LNCAP (cell line): ENCODE measurements around the gene GLT8D1.

Experiments
- CTCF ChIP-seq: fragments of 450-650 bp; IDR thresholded peaks from 2 replicates; pipeline ENCODE4 v1.5.1; 2017; ENCODE audit warnings: mild to moderate bottlenecking

The GLT8D1 gene

DNA sequence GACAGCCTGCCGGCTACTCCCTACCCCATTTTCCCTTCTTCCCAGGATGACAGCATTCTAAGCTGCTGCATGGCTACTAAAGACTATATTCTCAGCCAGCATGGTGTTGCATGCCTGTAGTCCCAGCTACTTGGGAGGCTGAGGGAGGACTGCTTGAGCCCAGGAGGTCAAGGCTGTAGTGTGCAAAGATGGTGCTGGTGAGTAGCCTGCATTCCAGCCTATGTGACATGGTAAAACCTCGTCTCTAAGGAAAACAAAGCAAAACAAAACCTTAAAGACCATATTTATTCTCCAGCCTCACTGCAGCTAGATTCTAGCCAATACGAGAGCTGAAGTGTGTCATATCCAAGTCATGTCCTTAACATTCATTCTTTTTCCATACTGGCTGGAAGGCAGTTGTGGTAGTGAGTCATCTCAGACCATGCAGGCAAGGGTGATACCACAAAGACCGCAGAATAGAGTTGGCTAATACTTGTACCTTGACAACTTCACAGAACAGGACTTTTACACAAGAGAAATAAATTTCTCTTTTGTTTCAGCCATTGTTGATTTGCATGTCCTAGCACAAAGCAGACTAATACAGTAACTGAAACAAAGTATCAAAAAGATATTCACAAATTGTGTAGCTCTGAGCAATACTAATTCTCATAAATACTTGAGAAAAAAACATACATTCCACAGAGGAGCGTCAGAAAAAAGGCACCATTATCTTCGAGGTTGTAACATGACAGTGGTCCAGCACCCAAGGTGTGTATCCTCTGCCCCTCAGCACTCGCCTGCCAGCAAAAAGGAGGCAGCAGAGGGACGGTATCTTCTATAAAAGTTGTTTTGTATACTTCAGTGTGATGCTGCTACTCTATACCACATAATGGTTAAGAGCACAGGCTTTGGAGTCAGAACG, 34.7 kb downstream of the GLT8D1 start:
- TF ChIP-seq CTCF: no peak

GRCh38 chr3:52663098-52663497, 42.5 kb downstream of the GLT8D1 start:
- no peak for TF ChIP-seq CTCF

GRCh38 chr3:52660046-52660445, 45.5 kb downstream of the GLT8D1 start:
- TF ChIP-seq CTCF: no peak

- TF ChIP-seq CTCF: no peak
These were observed 49.7 kb downstream of the GLT8D1 start for GRCh38 chr3:52655895-52656294.

DNA sequence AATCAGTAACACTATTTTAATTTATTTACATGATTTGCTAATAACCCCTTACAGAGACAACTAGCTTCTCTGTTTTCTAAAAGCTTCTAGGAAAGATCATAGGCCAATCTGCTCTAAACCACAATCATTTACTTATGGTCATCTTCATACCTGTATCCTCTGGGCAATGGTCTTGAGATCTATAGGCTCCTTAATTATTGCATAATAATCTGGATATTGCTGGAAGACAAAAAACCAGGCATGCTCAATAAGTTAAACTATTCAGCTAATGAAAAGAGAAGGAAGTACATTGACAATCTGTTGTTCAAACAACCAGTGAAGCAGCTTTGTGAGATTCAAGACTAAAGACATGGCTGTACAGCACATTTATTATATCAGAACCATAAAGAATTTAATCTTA, 54.0 kb downstream of the GLT8D1 start:
- TF ChIP-seq CTCF: no peak

DNA sequence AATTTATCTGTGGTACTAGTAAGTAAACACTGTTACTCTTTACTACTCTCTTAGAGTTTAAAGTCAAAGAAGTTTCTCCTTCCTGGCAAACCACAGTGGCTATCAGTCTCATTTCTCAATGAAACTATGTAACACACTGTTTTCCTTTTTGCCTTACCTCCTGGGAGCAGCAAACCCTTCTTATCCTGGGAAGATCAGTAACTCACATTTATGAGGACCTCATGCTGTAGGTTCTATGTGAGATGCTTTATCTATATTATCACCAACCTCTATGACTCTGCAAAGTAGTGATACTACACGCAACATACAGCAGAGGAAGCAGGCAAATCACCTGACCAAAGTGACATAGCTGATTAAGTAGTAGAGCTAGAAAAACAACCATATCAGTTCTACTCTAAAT, 55.2 kb downstream of the GLT8D1 start:
- no peak for TF ChIP-seq CTCF

- no peak for TF ChIP-seq CTCF
These were observed 56.0 kb downstream of the GLT8D1 start for GRCh38 chr3:52649461-52650210.
